Ishikawa (cell line): ENCODE measurements around the gene PARD3.

Source experiments
- EGR1 ChIP-seq: IDR thresholded peaks from 2 replicates; pipeline ENCODE4 v1.6.1; 2012
- TEAD4 ChIP-seq: IDR thresholded peaks from 2 replicates; pipeline ENCODE4 v1.6.1; 2012
- TF ChIP-seq, protein P1 (sequence below): IDR thresholded peaks from 2 replicates; pipeline ENCODE4 v1.6.1; 2012; ENCODE audit warnings: low read depth, mild to moderate bottlenecking
- TF ChIP-seq, protein P2 (sequence below): IDR thresholded peaks from 2 replicates; pipeline ENCODE4 v1.6.1; 2012

DNA sequence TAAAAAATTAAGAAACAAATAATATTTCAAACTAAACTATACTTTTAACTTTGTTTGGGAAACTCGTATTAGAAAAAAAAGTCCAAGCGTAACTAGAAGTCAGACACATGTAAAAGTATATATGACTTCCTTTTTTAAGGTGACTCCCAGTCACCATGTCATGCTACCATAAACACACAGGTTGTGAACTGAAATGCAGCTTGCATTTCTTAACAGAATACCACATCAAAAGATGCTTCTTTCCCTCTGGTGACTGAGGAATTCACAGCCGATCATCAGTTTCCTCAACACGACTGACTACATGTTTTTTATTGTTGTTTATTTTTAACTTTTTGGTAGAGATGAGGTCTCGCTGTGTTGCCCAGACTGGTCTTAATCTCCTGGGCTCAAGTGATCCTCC lies 445.0 kb downstream of the PARD3 start:
- TF ChIP-seq, protein P1, sequence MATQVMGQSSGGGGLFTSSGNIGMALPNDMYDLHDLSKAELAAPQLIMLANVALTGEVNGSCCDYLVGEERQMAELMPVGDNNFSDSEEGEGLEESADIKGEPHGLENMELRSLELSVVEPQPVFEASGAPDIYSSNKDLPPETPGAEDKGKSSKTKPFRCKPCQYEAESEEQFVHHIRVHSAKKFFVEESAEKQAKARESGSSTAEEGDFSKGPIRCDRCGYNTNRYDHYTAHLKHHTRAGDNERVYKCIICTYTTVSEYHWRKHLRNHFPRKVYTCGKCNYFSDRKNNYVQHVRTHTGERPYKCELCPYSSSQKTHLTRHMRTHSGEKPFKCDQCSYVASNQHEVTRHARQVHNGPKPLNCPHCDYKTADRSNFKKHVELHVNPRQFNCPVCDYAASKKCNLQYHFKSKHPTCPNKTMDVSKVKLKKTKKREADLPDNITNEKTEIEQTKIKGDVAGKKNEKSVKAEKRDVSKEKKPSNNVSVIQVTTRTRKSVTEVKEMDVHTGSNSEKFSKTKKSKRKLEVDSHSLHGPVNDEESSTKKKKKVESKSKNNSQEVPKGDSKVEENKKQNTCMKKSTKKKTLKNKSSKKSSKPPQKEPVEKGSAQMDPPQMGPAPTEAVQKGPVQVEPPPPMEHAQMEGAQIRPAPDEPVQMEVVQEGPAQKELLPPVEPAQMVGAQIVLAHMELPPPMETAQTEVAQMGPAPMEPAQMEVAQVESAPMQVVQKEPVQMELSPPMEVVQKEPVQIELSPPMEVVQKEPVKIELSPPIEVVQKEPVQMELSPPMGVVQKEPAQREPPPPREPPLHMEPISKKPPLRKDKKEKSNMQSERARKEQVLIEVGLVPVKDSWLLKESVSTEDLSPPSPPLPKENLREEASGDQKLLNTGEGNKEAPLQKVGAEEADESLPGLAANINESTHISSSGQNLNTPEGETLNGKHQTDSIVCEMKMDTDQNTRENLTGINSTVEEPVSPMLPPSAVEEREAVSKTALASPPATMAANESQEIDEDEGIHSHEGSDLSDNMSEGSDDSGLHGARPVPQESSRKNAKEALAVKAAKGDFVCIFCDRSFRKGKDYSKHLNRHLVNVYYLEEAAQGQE, result no peak
- TF ChIP-seq TEAD4 (no peak), EGR1 (no peak)
- TF ChIP-seq, protein P2, sequence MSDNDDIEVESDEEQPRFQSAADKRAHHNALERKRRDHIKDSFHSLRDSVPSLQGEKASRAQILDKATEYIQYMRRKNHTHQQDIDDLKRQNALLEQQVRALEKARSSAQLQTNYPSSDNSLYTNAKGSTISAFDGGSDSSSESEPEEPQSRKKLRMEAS, result no peak
